Mucosa of descending colon (tissue), 3 donors: ENCODE data around the gene ABCB1. TPM values are rescaled to one million over a fixed set of nuclear protein-coding genes. Genes with fewer than 3 reads are reported as not detected.
A peak's percentile ranks its signal among the peaks of the same experiment; 100 is the strongest.

Experiments used
- ATAC-seq: fragments of 200-7000 bp; cut with Tn5 transposase; one replicate; pipeline ENCODE4 v1.9.1; 2020; ENCODE audit warnings: mild to moderate bottlenecking, moderate library complexity
- DNase-seq, 3 donors: peaks; one replicate each; pipeline ENCODE4 v3.0.0-alpha.2; 2020
- H3K36me3 ChIP-seq: fragments of 200-600 bp; one replicate; pipeline ENCODE4 v1.8.0; 2021; ENCODE audit warnings: low read depth, mild to moderate bottlenecking
- H3K4me1 ChIP-seq: fragments of 200-600 bp; one replicate; pipeline ENCODE4 v1.8.0; 2021; ENCODE audit warnings: low read depth, mild to moderate bottlenecking
- H3K4me3 ChIP-seq: fragments of 200-600 bp; one replicate; pipeline ENCODE4 v1.8.0; 2021; ENCODE audit warnings: mild to moderate bottlenecking
- H3K9me3 ChIP-seq: fragments of 200-600 bp; one replicate; pipeline ENCODE4 v1.8.0; 2021; ENCODE audit warnings: mild to moderate bottlenecking
- CTCF ChIP-seq: fragments of 200-600 bp; IDR thresholded peaks from one replicate; pipeline ENCODE4 v1.8.0; 2022; ENCODE audit warnings: antibody characterized with exemption, mild to moderate bottlenecking
- intact Hi-C, 2 donors: fragments of 100-400 bp; cut with DNase I in 1 of 2; cut with micrococcal nuclease in 1 of 2; formaldehyde crosslinking; loops; one replicate each; pipeline versions ENCODE4 v1.11.0 to v1.11.1; 2022; cut with DNase I, micrococcal nuclease
- total RNA-seq, 3 donors: library from RNA; stranded (reverse); fragmentation: NEBNext Ultra II Directional in 2 of 3; extraction: Animal tissue kit (Norgen Biotek cat#: 25700) in 2 of 3; gene quantifications; one replicate each; pipeline versions ENCODE4 v1.2.1 to v1.2.4, GENCODE V29; 2021 to 2023
- donor health status: DM: no; HTN: no; CAD: no; lungs with moderate emphysema.
- donor health status: DM: no; HTN: no; CAD: no.
- donor health status: DM: no; HTN: yes; CAD: no.

The ABCB1 gene
- total RNA-seq, 3 donors from 2014 or later: 76.5 to 226 (median 90.6) TPM

GRCh38 chr7:87479951-87480350 is 120.7 kb downstream of the ABCB1 start:
- no peaks in the 10 kb centered on the region for H3K36me3 ChIP-seq
- H3K9me3 ChIP-seq: no peaks in the 10 kb centered on the region
- ATAC-seq (no peak), DNase-seq (no peak)
- no peak overlapping the region for H3K4me3 ChIP-seq
- peaks cover 5% of the 10 kb centered on the region for H3K4me1 ChIP-seq
- intact Hi-C loops: no loop called here
- TF ChIP-seq CTCF: no peak

- no peak for TF ChIP-seq CTCF
- Histone ChIP-seq H3K9me3 (no peaks in the 10 kb centered on the region), H3K36me3 (no peaks in the 10 kb centered on the region), H3K4me3 (no peak overlapping the region), H3K4me1 (peaks cover 5% of the 10 kb centered on the region)
- intact Hi-C loops: no loop called here
- no peak for DNase-seq
- ATAC-seq: no peak
Observed at GRCh38 chr7:87476179-87476557, 124.5 kb downstream of the ABCB1 start.

- Histone ChIP-seq H3K36me3 (no peaks in the 10 kb centered on the region), H3K9me3 (no peaks in the 10 kb centered on the region), H3K4me1 (peaks cover 5% of the 10 kb centered on the region), H3K4me3 (no peak within 1 kb of the TSS)
- intact Hi-C loops: no loop called here
- DNase-seq (peak; percentile 13 to 50 (median 40)), ATAC-seq (peak; percentile 72)
- TF ChIP-seq CTCF: no peak
Observed at GRCh38 chr7:87475359-87476178, 125.1 kb downstream of the ABCB1 start, which contains the start of gene ABCB4. TSS of gene ABCB4 (minus strand) at chr7:87475680. CDS start at chr7:87475465, 215 bp downstream.

GRCh38 chr7:87474533-87475358 is 125.9 kb downstream of the ABCB1 start:
- Histone ChIP-seq H3K4me3 (no peak overlapping the region), H3K36me3 (no peaks in the 10 kb centered on the region), H3K9me3 (no peaks in the 10 kb centered on the region), H3K4me1 (peaks cover 5% of the 10 kb centered on the region)
- peak; percentile 88 for ATAC-seq
- peak in 2 of 3 donors; percentile 22 to 38 for DNase-seq
- intact Hi-C loops: no loop called here
- no peak for TF ChIP-seq CTCF

GRCh38 chr7:87473986-87474385 is 126.7 kb downstream of the ABCB1 start:
- no peaks in the 10 kb centered on the region for H3K36me3 ChIP-seq
- intact Hi-C loops: no loop called here
- TF ChIP-seq CTCF: no peak
- DNase-seq: no peak
- H3K4me1 ChIP-seq: peaks cover 5% of the 10 kb centered on the region
- no peak overlapping the region for H3K4me3 ChIP-seq
- ATAC-seq: no peak
- no peaks in the 10 kb centered on the region for H3K9me3 ChIP-seq
